Activated CD4-positive, alpha-beta T cell treated with anti-CD3 and anti-CD28 coated beads, Interleukin-2, amount 50 U/mL, for 48 hours (primary cell): ENCODE measurements around the gene LIMS2.

Experiments used
- DNase-seq, 2 experiments: peaks; one replicate each; pipeline ENCODE4 v3.0.0-alpha.2; 2020

Gene LIMS2

DNA sequence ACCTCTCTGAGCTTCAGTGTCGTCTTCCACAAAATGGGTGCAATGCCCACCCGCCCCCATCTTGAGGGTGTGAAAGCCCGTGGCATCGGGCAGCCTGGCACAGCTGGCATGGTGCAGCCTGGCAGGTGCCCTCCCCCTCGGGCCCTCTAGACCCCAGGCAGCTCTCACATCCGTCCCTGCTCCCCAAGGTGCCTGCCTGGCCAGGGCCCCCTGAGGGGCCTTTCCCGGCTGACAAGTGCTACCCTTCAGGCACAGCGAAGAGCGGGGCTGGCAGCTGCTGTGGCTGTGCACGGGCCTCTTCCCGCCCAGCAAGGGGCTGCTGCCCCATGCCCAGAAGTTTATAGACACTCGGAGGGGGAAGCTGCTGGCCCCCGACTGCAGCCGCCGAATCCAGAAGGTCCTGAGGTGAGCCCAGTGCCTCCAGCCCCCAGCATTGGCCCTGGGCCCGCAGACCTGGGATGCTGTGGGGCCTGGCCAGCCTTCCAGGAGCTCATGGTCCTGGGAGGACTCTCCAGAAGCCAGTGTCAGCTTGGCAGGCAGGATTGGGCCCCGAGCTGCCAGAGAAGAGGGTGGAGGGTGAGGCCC lies 43.2 kb downstream of the LIMS2 start:
- DNase-seq: no peak

- DNase-seq: no peak
Measured at GRCh38 chr2:127631541-127631996, 43.8 kb downstream of the LIMS2 start.

DNA sequence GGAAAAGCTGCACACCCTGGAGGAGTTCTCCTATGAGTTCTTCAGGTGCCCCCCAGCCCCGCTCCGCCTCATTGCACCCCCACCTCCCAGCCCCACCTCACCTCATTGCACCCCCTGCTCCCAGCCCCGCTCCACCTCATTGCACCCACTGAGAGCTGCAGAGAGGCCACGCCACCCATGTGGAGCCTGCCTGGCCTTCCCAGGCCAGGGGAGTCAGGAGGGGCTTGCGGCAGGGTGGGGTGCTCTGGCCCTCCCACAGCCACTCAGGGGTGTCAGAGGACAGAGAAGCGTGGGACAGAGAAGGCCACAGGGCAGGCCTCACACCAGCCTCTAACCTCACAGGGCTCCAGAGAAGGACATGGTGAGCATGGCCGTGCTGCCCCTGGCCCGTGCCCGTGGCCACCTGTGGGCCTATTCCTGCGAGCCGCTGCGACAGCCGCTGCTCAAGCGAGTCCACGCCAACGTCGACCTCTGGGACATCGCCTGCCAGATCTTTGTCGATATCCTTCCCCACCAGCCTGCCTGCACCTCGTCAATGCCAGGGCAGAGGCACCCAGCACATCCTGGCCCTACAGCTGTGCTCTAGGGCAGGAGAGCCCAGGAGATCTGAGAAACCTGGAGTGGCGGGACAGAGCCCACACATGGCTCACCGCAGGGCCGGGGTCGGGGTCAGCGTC lies 44.3 kb downstream of the LIMS2 start:
- no peak for DNase-seq

DNA sequence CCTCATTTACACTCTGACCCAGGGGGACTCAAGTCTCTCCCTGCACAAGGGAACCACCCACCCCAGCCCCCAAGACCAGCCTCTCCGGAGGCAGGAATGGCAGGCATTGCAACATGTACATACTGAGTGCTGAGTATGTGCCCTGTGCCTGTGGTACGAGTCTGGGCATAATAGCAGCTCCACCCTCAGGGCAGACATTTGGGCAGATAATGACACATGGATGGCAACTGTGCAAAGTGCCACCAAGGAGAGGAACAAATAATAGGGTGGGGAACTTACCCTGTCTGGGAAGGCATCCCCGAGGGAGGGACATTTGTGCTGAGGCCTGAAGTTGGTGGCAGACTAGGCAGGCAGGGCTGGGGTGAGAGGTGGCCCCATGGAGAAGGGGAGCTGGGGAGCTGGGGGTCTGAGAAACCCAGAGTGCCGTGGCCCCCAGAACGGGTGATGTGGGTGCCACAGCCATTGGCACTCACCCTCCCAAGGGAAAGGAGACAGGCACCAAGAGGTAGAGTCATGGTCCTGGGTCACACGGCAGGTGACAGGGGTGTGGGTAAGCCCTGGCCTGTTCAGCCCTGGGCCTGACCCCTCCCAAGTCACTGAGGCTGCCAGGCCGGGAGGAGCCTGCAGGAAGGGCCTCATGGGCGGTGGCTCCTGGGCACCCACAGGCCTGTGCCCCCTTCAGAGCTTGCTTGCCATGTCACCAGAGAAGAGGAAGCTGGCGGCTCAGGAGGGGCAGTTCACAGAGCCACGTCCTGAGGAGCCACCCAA lies 45.0 kb downstream of the LIMS2 start:
- no peak for DNase-seq

- DNase-seq: no peak
Measured at GRCh38 chr2:127629637-127630036, 45.7 kb downstream of the LIMS2 start.

GRCh38 chr2:127628767-127629614 lies 46.3 kb downstream of the LIMS2 start:
- no peak for DNase-seq

DNA sequence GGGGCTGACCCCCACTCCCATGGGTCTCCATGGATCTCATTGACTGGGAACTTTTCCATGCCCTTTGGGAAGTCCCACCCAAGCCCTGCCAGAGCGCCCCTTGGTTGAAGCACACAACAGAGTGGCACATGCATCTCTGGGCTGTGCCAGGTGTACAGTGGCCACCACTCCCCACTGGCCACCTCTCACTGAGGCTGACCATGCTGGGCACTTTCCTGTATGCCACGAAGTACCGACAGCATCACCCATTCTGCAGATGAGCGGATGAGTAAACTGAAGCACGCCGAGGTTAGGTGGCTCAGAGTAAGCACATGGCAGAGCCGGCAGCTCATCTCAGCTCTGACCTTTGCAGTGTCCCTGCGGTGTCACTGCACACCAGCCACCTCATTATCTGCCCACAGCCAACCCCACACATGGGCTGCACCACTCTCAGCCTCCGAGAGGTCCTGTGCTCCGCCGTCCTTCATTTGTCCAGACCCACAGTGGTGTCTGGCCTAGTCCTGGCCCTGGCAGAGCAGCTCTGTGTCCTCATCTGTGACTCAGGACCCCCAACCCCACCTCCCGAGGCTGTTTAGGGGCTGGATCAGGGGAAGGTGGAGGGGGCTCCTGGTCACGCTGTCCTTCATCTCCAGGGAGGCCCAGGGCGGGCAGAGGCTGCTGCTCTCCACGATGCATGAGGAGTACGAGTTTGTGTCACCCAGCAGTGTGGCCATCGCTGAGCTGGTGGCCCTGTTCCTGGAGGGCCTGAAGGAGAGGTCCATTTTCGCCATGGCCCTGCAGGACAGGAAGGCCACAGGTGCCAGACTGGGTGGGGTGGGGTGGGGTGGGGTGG lies 47.4 kb downstream of the LIMS2 start:
- DNase-seq: no peak

GRCh38 chr2:127626917-127627739 lies 48.2 kb downstream of the LIMS2 start:
- DNase-seq: no peak

- DNase-seq: no peak
Measured at GRCh38 chr2:127626175-127626574, 49.2 kb downstream of the LIMS2 start.

- DNase-seq: no peak
Measured at GRCh38 chr2:127625572-127625951, 49.8 kb downstream of the LIMS2 start.

GRCh38 chr2:127624756-127625571 lies 50.4 kb downstream of the LIMS2 start:
- DNase-seq: no peak

GRCh38 chr2:127624320-127624755 lies 51.0 kb downstream of the LIMS2 start:
- no peak for DNase-seq

DNA sequence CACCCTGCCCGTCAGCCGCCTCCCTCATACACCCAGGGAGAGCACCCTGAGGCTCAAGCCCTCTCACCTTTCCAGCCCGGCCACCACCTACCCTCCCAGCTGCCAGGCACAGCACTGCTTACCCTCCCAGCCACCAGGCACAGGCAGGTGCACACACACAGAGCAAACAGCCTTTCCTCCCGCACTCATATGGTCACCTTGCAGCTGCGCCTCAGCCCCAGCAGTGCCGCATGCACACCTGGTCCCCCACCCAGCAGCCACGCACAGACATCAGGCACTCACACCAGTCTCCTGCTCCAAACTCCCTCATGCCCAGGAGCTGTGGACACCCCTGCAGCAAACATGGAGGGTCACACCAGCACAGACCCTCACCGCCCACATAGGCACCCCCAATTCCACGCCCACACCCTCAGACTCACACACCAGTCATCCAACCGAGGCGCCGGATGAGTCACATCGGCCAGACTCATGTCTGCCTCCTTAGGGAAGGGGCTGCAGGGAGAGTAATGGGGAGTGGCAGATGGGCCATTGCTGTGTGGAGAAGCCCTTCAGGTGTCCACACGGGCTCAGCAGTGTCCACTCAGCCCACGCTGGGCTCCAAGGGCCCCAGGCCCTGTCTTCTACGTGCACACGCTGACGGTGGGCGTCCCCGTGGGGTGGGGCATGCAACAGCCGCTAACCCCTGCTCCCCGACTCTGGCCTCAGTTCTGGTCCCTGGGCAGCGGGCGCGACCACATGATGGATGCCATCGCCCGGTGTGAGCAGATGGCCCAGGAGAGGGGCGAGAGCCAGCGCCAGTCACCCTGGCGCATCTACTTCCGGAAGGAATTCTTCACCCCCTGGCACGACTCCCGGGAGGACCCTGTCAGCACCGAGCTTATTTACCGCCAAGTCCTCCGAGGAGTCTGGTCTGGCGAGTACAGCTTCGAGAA lies 51.7 kb downstream of the LIMS2 start:
- DNase-seq: no peak

DNA sequence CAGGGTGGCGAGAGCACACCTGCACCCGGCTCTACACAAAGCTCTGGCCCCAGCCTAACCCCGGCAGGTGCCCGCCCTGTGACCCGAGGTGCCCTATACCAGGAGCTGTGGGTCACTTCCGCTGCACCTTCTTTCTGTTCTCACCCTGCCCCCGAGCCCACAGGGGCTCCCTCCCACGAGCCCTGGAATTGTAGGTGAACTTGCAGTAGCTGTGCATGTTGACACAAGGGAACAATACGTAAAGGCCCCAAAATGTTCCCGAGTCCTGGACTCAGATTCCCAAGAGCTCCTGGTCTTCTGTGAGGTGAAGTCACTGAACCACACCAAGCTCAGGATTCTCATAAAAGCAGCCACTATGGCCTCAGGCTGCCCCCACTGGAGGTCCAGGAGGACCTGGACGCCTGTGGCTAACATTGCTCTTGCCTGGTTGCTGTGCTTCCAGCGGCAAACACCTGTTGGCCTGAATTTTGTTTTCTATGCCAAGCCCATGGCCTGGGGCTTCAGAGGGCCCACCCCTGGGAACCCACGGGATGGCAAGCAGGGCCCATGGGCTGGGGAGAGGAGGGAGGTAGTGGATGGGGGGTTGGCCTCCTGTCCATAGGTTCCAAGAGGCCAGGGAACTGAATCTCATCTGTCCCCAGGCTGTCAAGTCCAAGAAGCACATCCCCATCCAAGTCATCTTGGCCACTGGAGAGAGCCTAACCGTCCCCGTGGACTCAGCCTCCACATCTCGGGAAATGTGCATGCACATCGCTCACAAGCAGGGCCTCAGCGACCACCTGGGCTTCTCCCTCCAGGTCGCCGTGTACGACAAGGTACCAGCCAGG lies 52.6 kb downstream of the LIMS2 start:
- no peak for DNase-seq

GRCh38 chr2:127621981-127622431 lies 53.3 kb downstream of the LIMS2 start:
- DNase-seq: no peak

GRCh38 chr2:127620866-127621265 lies 54.5 kb downstream of the LIMS2 start:
- DNase-seq: no peak

GRCh38 chr2:127619877-127620705 lies 55.2 kb downstream of the LIMS2 start:
- DNase-seq: no peak
